DMS 273 (cell line): ENCODE data around the gene CSTPP1.

Experiments used
- DNase-seq: peaks from one replicate; lab custom pipeline; 2025; ENCODE audit not compliant: unreplicated experiment; lab: John Stamatoyannopoulos, UW

The CSTPP1 gene

GRCh38 chr11:47124675-47125074, 188.1 kb downstream of the CSTPP1 start:
- no peak for DNase-seq

- no peak for DNase-seq
Measured at GRCh38 chr11:47125083-47125482, 188.5 kb downstream of the CSTPP1 start.

- DNase-seq, result no peak
Measured at GRCh38 chr11:47127213-47127612, 190.7 kb downstream of the CSTPP1 start.

- DNase-seq, result no peak
Measured at GRCh38 chr11:47130543-47130942, 194.0 kb downstream of the CSTPP1 start.

GRCh38 chr11:47131136-47131535, 194.6 kb downstream of the CSTPP1 start:
- no peak for DNase-seq

- no peak for DNase-seq
Measured at GRCh38 chr11:47132490-47132889, 195.9 kb downstream of the CSTPP1 start.

- DNase-seq, result no peak
Measured at GRCh38 chr11:47132981-47133380, 196.4 kb downstream of the CSTPP1 start.

- DNase-seq, result no peak
Measured at GRCh38 chr11:47136327-47136726, 199.8 kb downstream of the CSTPP1 start.

- DNase-seq, result no peak
Measured at GRCh38 chr11:47136921-47137320, 200.4 kb downstream of the CSTPP1 start.

- no peak for DNase-seq
Measured at GRCh38 chr11:47137476-47137875, 200.9 kb downstream of the CSTPP1 start.

- no peak for DNase-seq
Measured at GRCh38 chr11:47139878-47140277, 203.3 kb downstream of the CSTPP1 start.

- peak; percentile 73 for DNase-seq
Measured at GRCh38 chr11:47143322-47143721, 206.8 kb downstream of the CSTPP1 start.

GRCh38 chr11:47144541-47144940, 208.0 kb downstream of the CSTPP1 start:
- no peak for DNase-seq

GRCh38 chr11:47147250-47147649, 210.7 kb downstream of the CSTPP1 start:
- DNase-seq, result no peak

GRCh38 chr11:47147681-47148080, 211.1 kb downstream of the CSTPP1 start:
- no peak for DNase-seq

GRCh38 chr11:47148270-47148669, 211.7 kb downstream of the CSTPP1 start:
- DNase-seq, result no peak

- peak; percentile 91 for DNase-seq
Measured at GRCh38 chr11:47148903-47149531, 212.5 kb downstream of the CSTPP1 start.

GRCh38 chr11:47149782-47150181, 213.2 kb downstream of the CSTPP1 start:
- DNase-seq, result no peak

GRCh38 chr11:47152126-47152952, 215.8 kb downstream of the CSTPP1 start:
- DNase-seq, result no peak

GRCh38 chr11:47152953-47153950, 216.7 kb downstream of the CSTPP1 start:
- peak; percentile 93 for DNase-seq
